K562 (cell line): ENCODE data around the gene HEXIM2. TPM values are rescaled to one million over a fixed set of nuclear protein-coding genes. Genes with fewer than 3 reads are reported as not detected.
A peak's percentile ranks its signal among the peaks of the same experiment; 100 is the strongest.

Source experiments
- ATAC-seq: fragments of 200-7000 bp; cut with Tn5 transposase; 3 replicates; pipeline ENCODE4 v1.9.1; 2020; ENCODE audit warnings: moderate library complexity
- BruUV-seq: library from RNA; stranded (reverse); fragments of 400-500 nt; replicated peaks from 2 replicates; lab custom pipeline; 2021; lab: Mats Ljungman, UMichigan
- CTCF ChIA-PET: fragments of 300-600 bp; formaldehyde crosslinking; extraction: SDS; loops from one replicate; lab custom pipeline; 2021; ENCODE audit warnings: low intra/inter-chr PET ratio; lab: Yijun Ruan, JAX
- POLR2A ChIA-PET: fragments of 300-600, 350-650 bp; sonication (Branson Sonifier 250); formaldehyde crosslinking; extraction: SDS; loops from one replicate; lab custom pipeline; 2021; ENCODE audit warnings: antibody characterized with exemption, inconsistent platforms; lab: Yijun Ruan, JAX
- DNase-seq, 4 experiments: peaks; one replicate each; pipeline versions ENCODE4 v3.0.0 to v3.0.0-alpha.2; 2011 to 2018; ENCODE audit warnings: low spot score in 3 of 4, mixed read lengths in 3 of 4; ENCODE audit errors: extremely low read depth in 1 of 4
- FAIRE-seq: peaks from 2 replicates; lab custom pipeline; 2011; peaks lifted over from hg19 to GRCh38; lab: Jason Lieb, UNC
- H2AFZ ChIP-seq: 2 replicates; pipeline ENCODE4 v1.6.0; 2011; ENCODE audit warnings: low read depth, low read length, control low read depth, inconsistent platforms
- H3K27ac ChIP-seq: fragments of 200-600 bp; 3 replicates; pipeline ENCODE4 v1.8.0; 2011; ENCODE audit warnings: low read depth, mild to moderate bottlenecking, control low read depth, inconsistent platforms, low read length, moderate library complexity, mixed read lengths; ENCODE audit errors: extremely low read depth
- H3K27me3 ChIP-seq, 2 experiments: fragments of 300-600 bp in 1 of 2; 2 replicates in 1 of 2; 3 replicates in 1 of 2; pipeline versions ENCODE4 v1.6.0 to v1.8.0; 2011; ENCODE audit warnings: inconsistent platforms in 2 of 2, low read length in 2 of 2, mild to moderate bottlenecking in 1 of 2, mixed read lengths in 1 of 2, moderate library complexity in 1 of 2; ENCODE audit not compliant: control insufficient read depth in 2 of 2, insufficient read depth in 2 of 2
- H3K36me3 ChIP-seq: fragments of 300-600 bp; 3 replicates; pipeline ENCODE4 v1.8.0; 2011; ENCODE audit warnings: mild to moderate bottlenecking, low read length, inconsistent platforms; ENCODE audit not compliant: control insufficient read depth, insufficient read depth
- H3K4me1 ChIP-seq, 2 experiments: fragments of 200-600 bp in 1 of 2; replicated peaks in 1 of 2; 2 replicates in 1 of 2; 3 replicates in 1 of 2; pipeline versions ENCODE4 v1.5.1 to v1.8.0; 2011; ENCODE audit warnings: inconsistent platforms in 2 of 2, low read length in 2 of 2, mild to moderate bottlenecking in 1 of 2, mixed read lengths in 1 of 2, moderate library complexity in 1 of 2; ENCODE audit not compliant: control insufficient read depth in 2 of 2, insufficient read depth in 2 of 2
- H3K4me2 ChIP-seq: 2 replicates; pipeline ENCODE4 v1.6.1; 2011; ENCODE audit warnings: low read length, control low read depth, inconsistent platforms, mixed read lengths; ENCODE audit not compliant: insufficient read depth
- H3K4me3 ChIP-seq: fragments of 200-600 bp; sonication (generic), shearing (Covaris generic); 2 replicates; pipeline ENCODE4 v1.5.1; 2016; ENCODE audit warnings: control low read depth, inconsistent platforms
- H3K79me2 ChIP-seq: fragments of 200-600 bp; 3 replicates; pipeline ENCODE4 v1.8.0; 2011; ENCODE audit warnings: low read length, inconsistent platforms; ENCODE audit not compliant: control insufficient read depth, insufficient read depth
- H3K9ac ChIP-seq, 2 experiments: 2 replicates each; pipeline versions ENCODE4 v1.6.0 to v1.6.1; 2011; ENCODE audit warnings: low read depth in 2 of 2, low read length in 2 of 2, control low read depth in 1 of 2, inconsistent platforms in 1 of 2, mild to moderate bottlenecking in 1 of 2, mixed read lengths in 1 of 2; ENCODE audit not compliant: insufficient read depth in 1 of 2
- H3K9me1 ChIP-seq: one replicate; pipeline ENCODE4 v1.6.0; 2011; ENCODE audit warnings: inconsistent platforms, mild to moderate bottlenecking, low read length, moderate library complexity; ENCODE audit not compliant: control insufficient read depth, insufficient read depth
- H3K9me3 ChIP-seq: replicated peaks from 2 replicates; pipeline ENCODE4 v1.5.1; 2011; ENCODE audit warnings: low read depth, low read length, inconsistent platforms; ENCODE audit not compliant: control insufficient read depth, insufficient read depth
- H4K20me1 ChIP-seq: replicated peaks from 2 replicates; pipeline ENCODE4 v1.6.1; 2011; ENCODE audit warnings: low read length, inconsistent platforms, mixed read lengths; ENCODE audit not compliant: control insufficient read depth, insufficient read depth
- CBX8 ChIP-seq: fragments of 200-600 bp; sonication (generic); IDR thresholded peaks from 2 replicates; pipeline ENCODE4 v1.6.1; 2012; ENCODE audit warnings: borderline replicate concordance, mixed run types, low read depth, mild to moderate bottlenecking, moderate library complexity, mixed read lengths, low read length, control low read depth, inconsistent platforms; ENCODE audit not compliant: poor library complexity, severe bottlenecking; ENCODE audit errors: extremely low read depth
- CHD1 ChIP-seq: fragments of 200-600 bp; sonication (generic); IDR thresholded peaks from one replicate; pipeline ENCODE4 v1.6.1; 2012; ENCODE audit warnings: mild to moderate bottlenecking, moderate library complexity, low read length, inconsistent platforms
- CTBP1 ChIP-seq: fragments of 450-650 bp; IDR thresholded peaks from 2 replicates; pipeline ENCODE4 v1.6.1; 2016; ENCODE audit warnings: borderline replicate concordance
- EP300 ChIP-seq: IDR thresholded peaks from 2 replicates; pipeline ENCODE4 v1.6.1; 2012; ENCODE audit warnings: low read length, improper control_type of control experiment
- FIP1L1 ChIP-seq: fragments of 200-400 bp; formaldehyde crosslinking; IDR thresholded peaks from 2 replicates; pipeline ENCODE4 v1.6.1; 2018; ENCODE audit warnings: mild to moderate bottlenecking, low read depth, low read length; ENCODE audit not compliant: poor library complexity, severe bottlenecking
- FOXJ3 ChIP-seq: sonication (generic); formaldehyde crosslinking; IDR thresholded peaks from 2 replicates; pipeline ENCODE4 v1.4.0; 2020; ENCODE audit warnings: mild to moderate bottlenecking, missing genetic modification reagents
- GABPB1 ChIP-seq: sonication (generic); formaldehyde crosslinking; IDR thresholded peaks from 2 replicates; pipeline ENCODE4 v1.8.0; 2022; ENCODE audit warnings: mild to moderate bottlenecking, missing genetic modification reagents
- HMG20B ChIP-seq: fragments of 250-450 bp; sonication (Bioruptor Pico); IDR thresholded peaks from 2 replicates; pipeline ENCODE4 v1.5.0; 2021; ENCODE audit warnings: mild to moderate bottlenecking
- JUND ChIP-seq, 2 experiments: IDR thresholded peaks; 2 replicates in 1 of 2; 3 replicates in 1 of 2; pipeline ENCODE4 v1.6.1; 2011; ENCODE audit warnings: borderline replicate concordance in 2 of 2, low read depth in 2 of 2, low read length in 2 of 2, improper control_type of control experiment in 1 of 2, missing biosample characterization in 1 of 2, missing genetic modification characterization in 1 of 2, missing genetic modification reagents in 1 of 2
- MEIS2 ChIP-seq: fragments of 450-650 bp; IDR thresholded peaks from 2 replicates; pipeline ENCODE4 v1.6.1; 2014; ENCODE audit warnings: mild to moderate bottlenecking; ENCODE audit not compliant: partially characterized antibody
- NFE2 ChIP-seq: IDR thresholded peaks from 2 replicates; pipeline ENCODE4 v1.6.1; 2014; ENCODE audit warnings: antibody characterized with exemption, low read depth
- OTX1 ChIP-seq: fragments of 450-650 bp; formaldehyde crosslinking; IDR thresholded peaks from 2 replicates; pipeline ENCODE4 v1.4.0; 2022; ENCODE audit warnings: mild to moderate bottlenecking
- SAFB2 ChIP-seq: fragments of 200-400 bp; formaldehyde crosslinking; IDR thresholded peaks from 2 replicates; pipeline ENCODE4 v1.6.1; 2018; ENCODE audit warnings: borderline replicate concordance, low read length, low read depth, moderate library complexity; ENCODE audit not compliant: severe bottlenecking
- YBX1 ChIP-seq: fragments of 450-650 bp; IDR thresholded peaks from 2 replicates; pipeline ENCODE4 v1.7.1; 2016; ENCODE audit warnings: mild to moderate bottlenecking
- ZNF124 ChIP-seq: sonication (generic); formaldehyde crosslinking; IDR thresholded peaks from 2 replicates; pipeline ENCODE4 v1.8.1; 2022; ENCODE audit warnings: missing genetic modification reagents
- ZNF444 ChIP-seq: fragments of 250-450 bp; sonication (Bioruptor Pico); IDR thresholded peaks from 2 replicates; pipeline ENCODE4 v1.4.0; 2020; ENCODE audit warnings: mild to moderate bottlenecking, moderate library complexity
- ZSCAN32 ChIP-seq: fragments of 450-650 bp; formaldehyde crosslinking; IDR thresholded peaks from 2 replicates; pipeline ENCODE4 v1.4.0; 2020; ENCODE audit warnings: mild to moderate bottlenecking, moderate library complexity
- WGBS: fragments of 100-300 bp; shearing (Covaris generic); methylation state at CpG from one replicate; pipeline ENCODE4 v1.1.6; 2016; ENCODE audit warnings: low coverage, mixed read lengths; ENCODE audit not compliant: insufficient coverage; ENCODE audit errors: missing lambda C conversion rate; 5-methylcytosine and 5-hydroxymethylcytosine counted together
- in situ Hi-C: fragments of 300-500 bp; cut with MboI; formaldehyde crosslinking; loops from 4 replicates; pipeline ENCODE4 v1.15.0; 2018; ENCODE audit warnings: inconsistent platforms, mixed read lengths
- intact Hi-C: fragments of 100-400 bp; cut with micrococcal nuclease; formaldehyde crosslinking; loops from 2 replicates; pipeline ENCODE4 v1.14.2; 2022
- polyA plus RNA-seq, 8 experiments: library from polyadenylated mRNA; depleted of rRNA in 4 of 8; stranded (reverse) in 5 of 8; unstranded in 3 of 8; fragments of >200 nt; fragmentation: Nextera tagmentation in 2 of 8; fragmentation: Illumina TruSeq in 1 of 8; extraction: Ambion mirVana in 2 of 8; extraction: Trizol in 1 of 8; gene quantifications; 2 replicates each; pipeline versions ENCODE4 v1.2.1 to v1.2.3, GENCODE V29; 2011 to 2014; ENCODE audit warnings: inconsistent platforms in 1 of 8, missing spikeins in 1 of 8
- total RNA-seq, 7 experiments: library from RNA; depleted of rRNA in 6 of 7; stranded (reverse); fragments of >200 nt in 6 of 7; fragmentation: Illumina TruSeq in 2 of 7; extraction: Trizol in 2 of 7; gene quantifications; 2 replicates each; pipeline versions ENCODE4 v1.2.1 to v1.2.3, GENCODE V29; 2011 to 2021; ENCODE audit warnings: low replicate concordance in 1 of 7
- TF ChIP-seq, protein P1 (sequence below): fragments of 450-650 bp; IDR thresholded peaks from 2 replicates; pipeline ENCODE4 v1.6.1; 2018; ENCODE audit warnings: mild to moderate bottlenecking, low read depth; ENCODE audit not compliant: partially characterized antibody
- TF ChIP-seq, protein P2 (sequence below): fragments of 450-650 bp; formaldehyde crosslinking; IDR thresholded peaks from 2 replicates; pipeline ENCODE4 v1.4.0; 2020; ENCODE audit warnings: mild to moderate bottlenecking

The HEXIM2 gene
- total and polyA plus RNA-seq, 9 of the 15 experiments (the other 6 are each of a cell fraction or from before 2014, with no cell fraction given), result 0.69 to 3.4 (median 1.1) TPM; not detected in 2

DNA sequence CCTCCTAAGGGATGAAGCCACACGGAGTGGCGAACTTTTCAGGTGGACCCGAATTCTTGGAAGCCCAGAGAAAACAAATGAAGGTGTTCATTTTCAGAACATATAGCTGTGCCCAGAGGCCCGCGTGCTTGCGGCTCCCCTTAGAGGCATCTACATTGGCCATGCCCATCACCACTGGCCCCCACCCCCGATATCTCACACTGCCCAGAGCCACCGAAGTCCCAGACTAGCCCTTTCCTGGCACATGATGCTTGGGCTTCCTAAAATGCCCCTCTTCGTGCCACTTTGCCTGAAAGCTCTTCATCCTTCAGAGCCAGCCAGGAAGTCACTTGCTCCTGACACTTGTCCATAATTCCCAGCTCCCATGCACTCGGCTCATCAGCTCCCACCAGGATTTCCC lies 15.5 kb upstream of the HEXIM2 start:
- in situ Hi-C loops (no loop called here), intact Hi-C loops (no loop called here)
- BruUV-seq, result no TSS peak
- no peaks in the 10 kb centered on the region for H3K27me3 ChIP-seq
- FAIRE-seq (no peak), DNase-seq (no peak), ATAC-seq (no peak)
- H3K9me1 ChIP-seq, result no peaks in the 10 kb centered on the region
- H4K20me1 ChIP-seq, result peaks cover 5% of the 10 kb centered on the region; the same call in 1 of the 2 replicates
- H3K4me2 ChIP-seq, result peak overlapping the region; percentile 88
- peaks cover 31 to 52% of the 10 kb centered on the region in 2 experiments for H3K4me1 ChIP-seq
- ChIA-PET POLR2A (interaction anchor here (0.7 to 10.1 kb wide), 6 partner anchors 11 to 173 kb away, joined by 3 to 497 read pairs (median 4); partner anchors contain the start of genes ACBD4 and HEXIM2), CTCF (no interaction called here)
- peak overlapping the region; percentile 96 to 99 for H3K9ac ChIP-seq
- no peak overlapping the region for H3K4me3 ChIP-seq
- H3K36me3 ChIP-seq, result peaks cover 3% of the 10 kb centered on the region; the same call in 1 of the 3 replicates
- H2AFZ ChIP-seq, result peak overlapping the region; percentile 90
- TF ChIP-seq SAFB2 (no peak), HMG20B (CRISPR knock-in tag) (no peak), FIP1L1 (no peak), EP300 (no peak), ZNF124 (no peak), CHD1 (no peak), NFE2 (no peak), CBX8 (no peak), CTBP1 (no peak), FOXJ3 (CRISPR knock-in tag) (no peak), GABPB1 (CRISPR knock-in tag) (no peak), YBX1 (no peak), MEIS2 (no peak), ZNF444 (no peak), OTX1 (CRISPR knock-in tag) (no peak), JUND (IDR thresholded peaks at IDR 0.05; ENCODE audit: borderline replicate concordance, low read depth, low read length) (no peak), JUND (tag; IDR thresholded peaks at IDR 0.05; ENCODE audit: borderline replicate concordance, low read depth, low read length) (no peak), ZSCAN32 (CRISPR knock-in tag) (no peak)
- TF ChIP-seq, protein P1, sequence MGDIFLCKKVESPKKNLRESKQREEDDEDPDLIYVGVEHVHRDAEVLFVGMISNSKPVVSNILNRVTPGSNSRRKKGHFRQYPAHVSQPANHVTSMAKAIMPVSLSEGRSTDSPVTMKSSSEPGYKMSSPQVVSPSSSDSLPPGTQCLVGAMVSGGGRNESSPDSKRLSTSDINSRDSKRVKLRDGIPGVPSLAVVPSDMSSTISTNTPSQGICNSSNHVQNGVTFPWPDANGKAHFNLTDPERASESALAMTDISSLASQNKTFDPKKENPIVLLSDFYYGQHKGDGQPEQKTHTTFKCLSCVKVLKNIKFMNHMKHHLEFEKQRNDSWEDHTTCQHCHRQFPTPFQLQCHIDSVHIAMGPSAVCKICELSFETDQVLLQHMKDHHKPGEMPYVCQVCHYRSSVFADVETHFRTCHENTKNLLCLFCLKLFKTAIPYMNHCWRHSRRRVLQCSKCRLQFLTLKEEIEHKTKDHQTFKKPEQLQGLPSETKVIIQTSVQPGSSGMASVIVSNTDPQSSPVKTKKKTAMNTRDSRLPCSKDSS, result no peak
- TF ChIP-seq, protein P2, sequence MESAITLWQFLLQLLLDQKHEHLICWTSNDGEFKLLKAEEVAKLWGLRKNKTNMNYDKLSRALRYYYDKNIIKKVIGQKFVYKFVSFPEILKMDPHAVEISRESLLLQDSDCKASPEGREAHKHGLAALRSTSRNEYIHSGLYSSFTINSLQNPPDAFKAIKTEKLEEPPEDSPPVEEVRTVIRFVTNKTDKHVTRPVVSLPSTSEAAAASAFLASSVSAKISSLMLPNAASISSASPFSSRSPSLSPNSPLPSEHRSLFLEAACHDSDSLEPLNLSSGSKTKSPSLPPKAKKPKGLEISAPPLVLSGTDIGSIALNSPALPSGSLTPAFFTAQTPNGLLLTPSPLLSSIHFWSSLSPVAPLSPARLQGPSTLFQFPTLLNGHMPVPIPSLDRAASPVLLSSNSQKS (CRISPR knock-in tag), result no peak
- H3K27ac ChIP-seq, result peak overlapping the region; percentile 97
- WGBS, result 84% methylated on average over 10 of the region's 10 CpGs
- H3K9me3 ChIP-seq, result no peaks in the 10 kb centered on the region
- peaks cover 45% of the 10 kb centered on the region for H3K79me2 ChIP-seq
